AG10803 (cell line): Measurements from ENCODE around the gene DERL2.
A peak's percentile ranks its signal among the peaks of the same experiment; 100 is the strongest.

Experiments used
- DNase-seq: peaks from one replicate; pipeline ENCODE4 v3.0.0; 2010; ENCODE audit warnings: low read depth
- H3K4me3 ChIP-seq: 2 replicates; pipeline ENCODE4 v1.5.1; 2011; ENCODE audit warnings: mild to moderate bottlenecking, low read length, control low read depth
- TF ChIP-seq, protein P1 (sequence below): conservative IDR thresholded peaks from 2 replicates; pipeline ENCODE4 v1.5.1; 2011; ENCODE audit warnings: mild to moderate bottlenecking, low read length, control low read depth, inconsistent platforms

The DERL2 gene

DNA sequence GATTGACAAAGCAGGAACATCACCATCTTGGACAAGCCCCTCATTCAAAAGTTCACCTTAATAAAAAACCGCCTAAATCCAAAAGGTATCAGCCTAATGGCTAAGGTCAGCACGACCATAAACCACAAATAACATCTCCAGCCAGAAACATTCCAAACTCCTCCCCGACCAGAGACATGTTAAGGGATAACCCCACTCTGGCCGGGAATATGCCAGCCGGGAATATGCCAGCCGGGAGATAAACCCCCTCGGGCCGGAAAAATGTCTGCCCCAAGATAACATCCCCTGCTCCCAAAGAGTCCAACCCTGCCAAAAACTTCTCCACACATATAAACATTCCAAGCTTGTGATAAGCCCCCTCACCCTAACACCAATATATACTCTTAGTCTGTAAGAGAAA is 18.6 kb downstream of the DERL2 start:
- peak overlapping the region; percentile 82 for H3K4me3 ChIP-seq
- no peak for DNase-seq
- TF ChIP-seq, protein P1, sequence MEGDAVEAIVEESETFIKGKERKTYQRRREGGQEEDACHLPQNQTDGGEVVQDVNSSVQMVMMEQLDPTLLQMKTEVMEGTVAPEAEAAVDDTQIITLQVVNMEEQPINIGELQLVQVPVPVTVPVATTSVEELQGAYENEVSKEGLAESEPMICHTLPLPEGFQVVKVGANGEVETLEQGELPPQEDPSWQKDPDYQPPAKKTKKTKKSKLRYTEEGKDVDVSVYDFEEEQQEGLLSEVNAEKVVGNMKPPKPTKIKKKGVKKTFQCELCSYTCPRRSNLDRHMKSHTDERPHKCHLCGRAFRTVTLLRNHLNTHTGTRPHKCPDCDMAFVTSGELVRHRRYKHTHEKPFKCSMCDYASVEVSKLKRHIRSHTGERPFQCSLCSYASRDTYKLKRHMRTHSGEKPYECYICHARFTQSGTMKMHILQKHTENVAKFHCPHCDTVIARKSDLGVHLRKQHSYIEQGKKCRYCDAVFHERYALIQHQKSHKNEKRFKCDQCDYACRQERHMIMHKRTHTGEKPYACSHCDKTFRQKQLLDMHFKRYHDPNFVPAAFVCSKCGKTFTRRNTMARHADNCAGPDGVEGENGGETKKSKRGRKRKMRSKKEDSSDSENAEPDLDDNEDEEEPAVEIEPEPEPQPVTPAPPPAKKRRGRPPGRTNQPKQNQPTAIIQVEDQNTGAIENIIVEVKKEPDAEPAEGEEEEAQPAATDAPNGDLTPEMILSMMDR, result no peak

DNA sequence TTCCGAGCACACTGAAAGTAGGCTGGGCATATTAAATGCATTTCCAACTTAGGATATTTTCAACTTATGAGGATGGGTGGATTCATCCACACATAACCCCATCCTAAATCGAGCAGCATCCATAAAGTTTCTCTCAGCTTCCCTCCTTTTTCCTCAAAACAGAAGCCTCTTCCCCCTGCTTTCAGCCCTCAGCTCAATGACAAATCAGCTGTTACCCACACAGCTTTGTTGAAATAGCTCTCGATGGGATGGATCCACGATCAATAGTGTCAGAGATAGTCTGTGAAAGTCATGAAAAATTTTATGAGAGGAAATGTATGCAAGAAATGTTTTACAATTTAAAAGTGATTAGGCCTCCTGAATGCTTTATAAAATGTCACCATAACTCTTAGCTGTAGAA is 19.7 kb downstream of the DERL2 start:
- no peak for DNase-seq
- TF ChIP-seq, protein P1, result no peak
- no peak overlapping the region for H3K4me3 ChIP-seq

DNA sequence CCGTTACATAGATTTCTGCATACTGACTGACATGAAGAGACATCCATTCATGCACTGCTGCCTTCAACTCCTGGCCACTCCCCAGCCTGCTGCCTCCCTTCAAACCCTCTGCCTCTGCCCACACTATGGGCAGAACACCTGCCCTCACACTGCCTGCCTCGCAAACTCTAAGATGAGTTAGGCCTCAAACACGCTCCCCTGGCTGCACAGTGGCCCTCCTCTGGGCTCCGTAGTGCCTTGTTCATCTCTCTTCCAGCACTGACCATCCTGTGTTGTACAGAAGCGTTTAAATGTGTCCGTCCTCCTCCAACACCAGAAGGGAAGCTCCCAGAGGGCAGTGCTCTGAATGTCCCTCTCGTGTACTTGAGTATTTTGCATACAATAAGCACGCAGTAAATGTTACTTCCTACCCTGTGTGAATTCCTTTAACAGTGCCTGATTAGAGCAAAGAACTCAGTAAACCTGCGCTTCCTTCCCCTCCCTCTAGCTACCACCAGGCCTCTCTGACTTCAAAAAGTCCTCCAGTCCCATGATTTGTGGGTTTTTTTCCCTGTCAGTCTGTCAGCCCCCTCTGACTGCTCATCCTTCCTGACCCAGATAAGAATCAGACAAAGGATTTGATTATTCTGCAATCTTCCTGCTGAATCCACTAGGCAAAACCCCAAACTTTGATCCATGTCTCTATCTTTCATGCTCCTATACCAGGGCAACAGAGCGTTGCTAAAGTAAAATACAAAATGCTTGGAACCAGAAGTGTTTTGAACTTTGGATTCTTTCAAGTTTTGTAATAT is 21.1 kb downstream of the DERL2 start:
- TF ChIP-seq, protein P1, result no peak
- H3K4me3 ChIP-seq, result no peak overlapping the region
- no peak for DNase-seq

DNA sequence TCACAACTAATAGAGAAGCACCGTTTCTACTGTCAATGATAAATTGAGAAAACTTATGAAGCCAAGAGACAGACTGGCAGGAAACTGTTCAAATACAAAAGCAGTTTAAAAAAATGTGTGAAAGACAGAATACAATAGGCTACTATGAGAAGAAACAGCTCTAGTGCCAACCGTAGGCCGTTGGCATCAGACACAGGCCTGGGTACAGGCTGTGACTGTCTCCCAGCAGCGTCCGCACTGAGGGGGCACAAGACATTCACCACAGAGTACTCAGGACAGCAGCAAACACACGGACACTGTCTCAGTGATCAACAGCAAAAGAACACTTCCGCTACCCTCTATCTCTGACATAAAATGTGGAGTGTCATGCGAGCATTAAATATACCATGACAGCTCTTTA is 39.2 kb downstream of the DERL2 start:
- H3K4me3 ChIP-seq, result no peak overlapping the region
- TF ChIP-seq, protein P1, result no peak
- no peak for DNase-seq

DNA sequence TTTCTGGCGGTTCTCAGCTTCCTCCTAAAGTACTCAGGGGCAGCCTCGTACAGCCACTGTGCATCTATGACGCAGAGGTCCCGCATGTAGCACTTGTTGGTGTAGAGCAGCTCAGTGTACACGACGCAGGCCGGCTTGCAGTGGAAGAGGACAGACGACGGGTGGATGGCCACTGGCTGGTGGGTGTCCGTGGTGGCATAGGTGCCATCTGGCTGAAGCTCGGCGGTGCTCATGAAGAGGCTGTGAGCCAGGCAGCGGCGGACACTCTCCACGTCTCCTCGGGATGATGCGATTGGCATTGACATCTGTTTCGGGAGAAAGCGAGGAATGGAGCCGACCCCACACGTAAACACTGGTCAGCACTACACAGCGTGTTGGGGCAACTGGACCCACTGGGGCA is 41.8 kb downstream of the DERL2 start:
- H3K4me3 ChIP-seq, result no peak overlapping the region
- no peak for DNase-seq
- TF ChIP-seq, protein P1, result no peak

DNA sequence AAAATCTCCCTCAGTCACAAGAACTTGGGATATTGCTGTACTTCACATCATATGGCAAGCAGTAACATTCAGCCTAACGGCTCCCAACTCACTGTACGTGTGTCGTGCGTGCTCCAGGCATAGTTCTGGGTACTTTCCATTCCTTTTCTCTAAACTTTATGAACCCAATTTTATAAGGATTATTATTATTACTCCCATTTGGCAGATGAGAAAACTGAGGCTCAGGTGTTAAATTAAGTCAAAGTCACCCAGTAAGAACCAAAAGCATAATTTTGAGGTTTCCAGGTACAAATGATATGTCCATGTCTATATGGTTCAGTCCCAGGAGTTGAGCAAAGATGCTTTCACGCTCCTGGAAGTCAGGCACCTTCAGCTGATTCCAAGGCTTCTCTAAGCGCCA is 42.2 kb downstream of the DERL2 start:
- TF ChIP-seq, protein P1, result no peak
- no peak overlapping the region for H3K4me3 ChIP-seq
- DNase-seq, result no peak

DNA sequence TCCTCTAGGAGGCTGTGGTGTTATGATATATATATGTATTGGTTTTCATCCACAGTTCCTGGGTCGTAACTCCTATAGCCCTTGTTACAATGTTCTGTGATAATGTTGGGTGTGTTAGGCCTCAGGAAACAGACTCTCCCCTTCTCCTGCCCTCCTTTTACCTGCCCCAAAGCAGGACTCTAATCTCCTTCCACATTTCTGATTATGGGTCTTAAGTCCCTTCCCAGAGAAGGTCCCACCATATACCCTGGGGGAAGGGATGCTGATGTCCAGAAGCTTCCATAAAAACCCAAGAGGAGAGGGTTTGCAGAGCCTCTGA is 46.6 kb downstream of the DERL2 start:
- DNase-seq, result no peak
- TF ChIP-seq, protein P1, result no peak
- peak overlapping the region; percentile 39 for H3K4me3 ChIP-seq
